ENCODE measurements around the gene LIPT2. TPM values are rescaled to one million over a fixed set of nuclear protein-coding genes. Genes with fewer than 3 reads are reported as not detected.

LIPT2 gene
- total RNA-seq, 2 experiments from 2014 or later, result 3.0 to 3.3 TPM

GRCh38 chr11:74460065-74460464 lies 33.5 kb downstream of the LIPT2 start:
- POLR2A ChIA-PET, result no interaction called here
- CTCF ChIA-PET, result no interaction called here
- intact Hi-C loops (cut with micrococcal nuclease), result no loop called here

GRCh38 chr11:74459584-74459983 lies 33.9 kb downstream of the LIPT2 start:
- ChIA-PET POLR2A (no interaction called here), CTCF (no interaction called here)
- Mint-ChIP-seq H3K27me3 (peaks cover 2% of the 10 kb centered on the region), H3K9me3 (no peaks in the 10 kb centered on the region), H3K4me3 (no peak overlapping the region), H3K4me1 (ENCODE audit: low read depth) (no peaks in the 10 kb centered on the region), H3K36me3 (no peaks in the 10 kb centered on the region), H3K27ac (no peak overlapping the region)
- DNase-seq, result no peak
- intact Hi-C loops (cut with micrococcal nuclease), result no loop called here

More at GRCh38 chr11:74460065-74460464, 33.5 kb downstream of the LIPT2 start:
- no peaks in the 10 kb centered on the region for H3K4me1 Mint-ChIP-seq (ENCODE audit: low read depth)
- no peak overlapping the region for H3K4me3 Mint-ChIP-seq
- peaks cover 5% of the 10 kb centered on the region for H3K27me3 Mint-ChIP-seq
- no peaks in the 10 kb centered on the region for H3K36me3 Mint-ChIP-seq
- no peak overlapping the region for H3K27ac Mint-ChIP-seq
- DNase-seq, result no peak
- no peaks in the 10 kb centered on the region for H3K9me3 Mint-ChIP-seq

GRCh38 chr11:74457356-74457755 lies 36.2 kb downstream of the LIPT2 start:
- no peaks in the 10 kb centered on the region for H3K9me3 Mint-ChIP-seq
- no peaks in the 10 kb centered on the region for H3K4me1 Mint-ChIP-seq (ENCODE audit: low read depth)
- H3K4me3 Mint-ChIP-seq, result no peak overlapping the region
- no peaks in the 10 kb centered on the region for H3K36me3 Mint-ChIP-seq
- CTCF ChIA-PET, result interaction anchor here (1.4 to 1.5 kb wide), 2 partner anchors 8 to 113 kb away, joined by 3 to 6 read pairs; no protein-coding TSS in a partner anchor
- H3K27ac Mint-ChIP-seq, result no peak overlapping the region
- intact Hi-C loops (cut with micrococcal nuclease), result no loop called here
- DNase-seq, result no peak
- H3K27me3 Mint-ChIP-seq, result peaks cover 6% of the 10 kb centered on the region
- POLR2A ChIA-PET, result no interaction called here

GRCh38 chr11:74453373-74453975 lies 40.0 kb downstream of the LIPT2 start:
- no peak overlapping the region for H3K4me3 Mint-ChIP-seq
- intact Hi-C loops (cut with micrococcal nuclease), result loop anchor here (1.0 kb wide), 1 partner anchor 117 kb away; no protein-coding TSS in a partner anchor
- no peaks in the 10 kb centered on the region for H3K4me1 Mint-ChIP-seq (ENCODE audit: low read depth)
- peaks cover 8% of the 10 kb centered on the region for H3K27me3 Mint-ChIP-seq
- ChIA-PET POLR2A (no interaction called here), CTCF (interaction anchor here (0.6 to 8.1 kb wide), 31 partner anchors 9 to 286 kb away, joined by 3 to 144 read pairs (median 4); partner anchors contain the start of genes KCNE3, LIPT2 and PGM2L1)
- peak; percentile 78 for DNase-seq
- H3K36me3 Mint-ChIP-seq, result no peaks in the 10 kb centered on the region
- H3K9me3 Mint-ChIP-seq, result no peaks in the 10 kb centered on the region
- H3K27ac Mint-ChIP-seq, result no peak overlapping the region

- CTCF ChIA-PET, result interaction anchor here (0.9 to 8.1 kb wide), 18 partner anchors 9 to 287 kb away, joined by 3 to 144 read pairs (median 7); partner anchors contain the start of genes LIPT2 and PGM2L1
- peaks cover 8% of the 10 kb centered on the region for H3K27me3 Mint-ChIP-seq
- H3K27ac Mint-ChIP-seq, result no peak overlapping the region
- H3K4me3 Mint-ChIP-seq, result no peak overlapping the region
- H3K4me1 Mint-ChIP-seq (ENCODE audit: low read depth), result no peaks in the 10 kb centered on the region
- H3K9me3 Mint-ChIP-seq, result no peaks in the 10 kb centered on the region
- no peaks in the 10 kb centered on the region for H3K36me3 Mint-ChIP-seq
- intact Hi-C loops (cut with micrococcal nuclease), result no loop called here
- no peak for DNase-seq
- POLR2A ChIA-PET, result no interaction called here
These were observed 41.2 kb downstream of the LIPT2 start for GRCh38 chr11:74452366-74452765.

- no peak for DNase-seq
These were observed 43.2 kb downstream of the LIPT2 start for GRCh38 chr11:74450318-74450717.

GRCh38 chr11:74449369-74449931 lies 44.1 kb downstream of the LIPT2 start:
- Mint-ChIP-seq H3K27ac (no peak overlapping the region), H3K36me3 (no peaks in the 10 kb centered on the region), H3K4me3 (no peak overlapping the region), H3K4me1 (ENCODE audit: low read depth) (no peaks in the 10 kb centered on the region), H3K9me3 (no peaks in the 10 kb centered on the region), H3K27me3 (peaks cover 8% of the 10 kb centered on the region)
- CTCF ChIA-PET, result interaction anchor here (0.7 to 8.1 kb wide), 35 partner anchors 9 to 486 kb away, joined by 3 to 144 read pairs (median 5); partner anchors contain the start of genes LIPT2 and PGM2L1
- peak; percentile 35 for DNase-seq
- POLR2A ChIA-PET, result interaction anchor here (0.7 kb wide), 1 partner anchor 20 kb away, joined by 3 read pairs; no protein-coding TSS in a partner anchor
- intact Hi-C loops (cut with micrococcal nuclease), result loop anchor here (1.0 kb wide), 2 partner anchors 61 to 193 kb away; no protein-coding TSS in a partner anchor

More at GRCh38 chr11:74450318-74450717, 43.2 kb downstream of the LIPT2 start:
- no peaks in the 10 kb centered on the region for H3K9me3 Mint-ChIP-seq
- H3K27me3 Mint-ChIP-seq, result peaks cover 8% of the 10 kb centered on the region
- POLR2A ChIA-PET, result no interaction called here
- H3K4me3 Mint-ChIP-seq, result no peak overlapping the region
- H3K27ac Mint-ChIP-seq, result no peak overlapping the region
- no peaks in the 10 kb centered on the region for H3K36me3 Mint-ChIP-seq
- no peaks in the 10 kb centered on the region for H3K4me1 Mint-ChIP-seq (ENCODE audit: low read depth)
- intact Hi-C loops (cut with micrococcal nuclease), result no loop called here
- CTCF ChIA-PET, result interaction anchor here (0.8 to 8.1 kb wide), 28 partner anchors 8 to 289 kb away, joined by 3 to 144 read pairs (median 6); partner anchors contain the start of gene LIPT2

- no peaks in the 10 kb centered on the region for H3K9me3 Mint-ChIP-seq
- CTCF ChIA-PET, result interaction anchor here (0.7 to 7.9 kb wide), 7 partner anchors 8 to 484 kb away, joined by 3 to 86 read pairs (median 5); no protein-coding TSS in a partner anchor
- H3K36me3 Mint-ChIP-seq, result no peaks in the 10 kb centered on the region
- intact Hi-C loops (cut with micrococcal nuclease), result no loop called here
- no peak overlapping the region for H3K4me3 Mint-ChIP-seq
- H3K27ac Mint-ChIP-seq, result no peak overlapping the region
- POLR2A ChIA-PET, result no interaction called here
- H3K4me1 Mint-ChIP-seq (ENCODE audit: low read depth), result no peaks in the 10 kb centered on the region
- H3K27me3 Mint-ChIP-seq, result peaks cover 3% of the 10 kb centered on the region
- DNase-seq, result no peak
These were observed 45.8 kb downstream of the LIPT2 start for GRCh38 chr11:74447720-74448119.

- Mint-ChIP-seq H3K36me3 (no peaks in the 10 kb centered on the region), H3K27ac (no peak overlapping the region), H3K4me1 (ENCODE audit: low read depth) (no peaks in the 10 kb centered on the region), H3K4me3 (no peak overlapping the region), H3K27me3 (no peaks in the 10 kb centered on the region), H3K9me3 (no peaks in the 10 kb centered on the region)
- intact Hi-C loops (cut with micrococcal nuclease), result no loop called here
- ChIA-PET POLR2A (no interaction called here), CTCF (interaction anchor here (1.1 to 7.9 kb wide), 4 partner anchors 31 to 192 kb away, joined by 3 to 86 read pairs (median 18); no protein-coding TSS in a partner anchor)
- no peak for DNase-seq
These were observed 47.0 kb downstream of the LIPT2 start for GRCh38 chr11:74446532-74446938.

- no peaks in the 10 kb centered on the region for H3K4me1 Mint-ChIP-seq (ENCODE audit: low read depth)
- ChIA-PET CTCF (interaction anchor here (0.6 to 4.0 kb wide), 3 partner anchors 9 to 55 kb away, joined by 4 to 29 read pairs (median 21); no protein-coding TSS in a partner anchor), POLR2A (no interaction called here)
- no peak overlapping the region for H3K27ac Mint-ChIP-seq
- H3K27me3 Mint-ChIP-seq, result no peaks in the 10 kb centered on the region
- intact Hi-C loops (cut with micrococcal nuclease), result no loop called here
- peaks cover 16% of the 10 kb centered on the region for H3K9me3 Mint-ChIP-seq
- no peak overlapping the region for H3K4me3 Mint-ChIP-seq
- DNase-seq, result no peak
- no peaks in the 10 kb centered on the region for H3K36me3 Mint-ChIP-seq
These were observed 49.2 kb downstream of the LIPT2 start for GRCh38 chr11:74444173-74444826.

- intact Hi-C loops (cut with micrococcal nuclease), result no loop called here
- ChIA-PET CTCF (interaction anchor here (0.6 to 4.0 kb wide), 3 partner anchors 10 to 54 kb away, joined by 4 to 29 read pairs (median 21); no protein-coding TSS in a partner anchor), POLR2A (no interaction called here)
- H3K4me3 Mint-ChIP-seq, result no peak overlapping the region
- no peaks in the 10 kb centered on the region for H3K27me3 Mint-ChIP-seq
- no peaks in the 10 kb centered on the region for H3K4me1 Mint-ChIP-seq (ENCODE audit: low read depth)
- peaks cover 16% of the 10 kb centered on the region for H3K9me3 Mint-ChIP-seq
- DNase-seq, result no peak
- H3K27ac Mint-ChIP-seq, result no peak overlapping the region
- no peaks in the 10 kb centered on the region for H3K36me3 Mint-ChIP-seq
These were observed 50.3 kb downstream of the LIPT2 start for GRCh38 chr11:74443071-74443864.
